ENCODE results near the gene HPCAL4. TPM values are rescaled to one million over a fixed set of nuclear protein-coding genes. Genes with fewer than 3 reads are reported as not detected.
A peak's percentile ranks its signal among the peaks of the same experiment; 100 is the strongest.

The HPCAL4 gene
- total and polyA plus RNA-seq, 9 of the 15 experiments (the other 6 are each of a cell fraction or from before 2014, with no cell fraction given): 0.01 to 0.04 (median 0.04) TPM; not detected in 4

GRCh38 chr1:39632682-39633417, 58.4 kb downstream of the HPCAL4 start (continued):
- TF ChIP-seq E2F6 (IDR thresholded peaks at IDR 0.05; ENCODE audit: borderline replicate concordance in 1 of 2, extremely low read depth in 1 of 2, insufficient read depth in 1 of 2, insufficient read length in 1 of 2, low read depth in 1 of 2, low read length in 1 of 2, poor library complexity in 1 of 2, severe bottlenecking in 1 of 2) (peak; percentile 13 to 16), PML (IDR thresholded peaks at IDR 0.05; ENCODE audit: low read length) (no peak), GTF2A2 (tag; IDR thresholded peaks at IDR 0.05) (no peak), FOXO4 (CRISPR knock-in tag; IDR thresholded peaks at IDR 0.05) (no peak), PBX2 (CRISPR knock-in tag; IDR thresholded peaks at IDR 0.05; ENCODE audit: low read depth) (no peak), PBX2 (tag; conservative IDR thresholded peaks at IDR 0.05; ENCODE audit: low read depth) (no peak), POLR2B (IDR thresholded peaks at IDR 0.05; ENCODE audit: low read depth, partially characterized antibody) (no peak), CBFB (CRISPR knock-in tag; IDR thresholded peaks at IDR 0.05) (no peak), NFIC (IDR thresholded peaks at IDR 0.05) (peak; percentile 43), MTF1 (CRISPR knock-in tag; IDR thresholded peaks at IDR 0.05; ENCODE audit: borderline replicate concordance) (no peak), EP300 (IDR thresholded peaks at IDR 0.05; ENCODE audit: low read length) (no peak)
